H7 (cell line): ENCODE data around the gene CHD2. TPM values are rescaled to one million over a fixed set of nuclear protein-coding genes. Genes with fewer than 3 reads are reported as not detected.
"Not testable (repeated sequence)": the region's sequence is repeated elsewhere in the genome, so short reads cannot be mapped to it uniquely, and the experiment has no call there.

Source experiments
- DNase-seq: peaks from one replicate; pipeline ENCODE4 v3.0.0; 2012
- H3K27me3 ChIP-seq: 2 replicates; pipeline ENCODE4 v1.6.0; 2011; ENCODE audit warnings: mild to moderate bottlenecking, low read length; ENCODE audit not compliant: control insufficient read depth, insufficient read depth
- H3K36me3 ChIP-seq: replicated peaks from 2 replicates; pipeline ENCODE4 v1.5.1; 2011; ENCODE audit warnings: low read length; ENCODE audit not compliant: control insufficient read depth, insufficient read depth
- H3K4me3 ChIP-seq: 2 replicates; pipeline ENCODE4 v1.5.1; 2011; ENCODE audit warnings: low read depth, mild to moderate bottlenecking, control low read depth, low read length, moderate library complexity; ENCODE audit not compliant: insufficient read depth
- total RNA-seq: library from RNA; depleted of rRNA; stranded (reverse); fragments of >200 nt; shearing (Covaris generic); gene quantifications from 2 replicates; pipeline ENCODE4 v1.2.3, GENCODE V29; 2014

Gene CHD2
- total RNA-seq, 1 experiment from 2014 or later = 29.7 TPM

GRCh38 chr15:92907229-92907628, 7.1 kb downstream of the CHD2 start:
- H3K36me3 ChIP-seq = no peaks in the 10 kb centered on the region
- H3K4me3 ChIP-seq = no peak overlapping the region
- no peak for DNase-seq
- H3K27me3 ChIP-seq = no peaks in the 10 kb centered on the region

DNA sequence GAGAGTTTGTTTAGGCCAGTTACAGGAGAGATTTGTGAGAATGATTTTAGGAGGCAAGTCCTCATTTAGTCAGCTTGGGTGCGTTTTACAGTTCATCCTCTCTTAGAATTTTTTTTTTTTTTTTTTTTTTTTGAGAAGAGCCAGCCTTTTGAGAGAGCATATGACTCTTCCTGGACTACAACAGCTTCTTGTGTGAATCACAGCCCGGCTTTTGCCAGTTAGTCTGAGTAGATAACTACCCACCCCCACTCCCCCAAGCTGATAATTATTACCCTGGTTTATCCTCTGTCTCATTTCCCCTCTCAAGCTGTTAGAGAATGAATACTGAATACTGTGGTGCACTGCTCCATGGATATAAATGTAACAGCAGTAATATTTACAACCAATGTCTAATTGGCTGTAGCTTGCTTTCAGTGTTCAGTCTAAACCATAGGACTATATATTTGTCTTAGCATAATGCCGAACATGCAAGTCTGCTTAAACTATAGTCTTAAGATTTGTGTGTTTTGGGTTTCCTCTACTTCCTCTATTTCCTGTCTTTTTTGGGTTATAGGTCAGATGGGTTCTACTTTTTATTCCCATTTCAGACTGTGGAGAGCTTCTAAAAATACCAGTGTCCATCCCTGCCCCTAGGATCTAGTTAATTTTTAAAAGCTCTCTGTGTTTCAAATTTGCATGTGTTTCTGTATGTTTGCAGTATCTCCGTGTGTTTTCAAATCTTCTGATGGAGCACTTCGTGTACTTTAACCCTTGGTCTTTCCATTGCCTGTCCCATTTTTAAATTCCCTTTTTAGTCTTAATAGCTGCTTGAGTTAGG, 8.0 kb downstream of the CHD2 start:
- no peaks in the 10 kb centered on the region for H3K27me3 ChIP-seq
- H3K36me3 ChIP-seq = no peaks in the 10 kb centered on the region
- DNase-seq = no peak

GRCh38 chr15:92908713-92909057, 8.6 kb downstream of the CHD2 start:
- Histone ChIP-seq H3K4me3 (no peak overlapping the region), H3K27me3 (no peaks in the 10 kb centered on the region), H3K36me3 (no peaks in the 10 kb centered on the region)
- no peak for DNase-seq

More for the DNA sequence above, 8.0 kb downstream of the CHD2 start:
- H3K4me3 ChIP-seq = no peak overlapping the region

- no peaks in the 10 kb centered on the region for H3K36me3 ChIP-seq
- no peak overlapping the region for H3K4me3 ChIP-seq
- no peak for DNase-seq
- H3K27me3 ChIP-seq = no peaks in the 10 kb centered on the region
Measured at GRCh38 chr15:92909136-92909781, 9.1 kb downstream of the CHD2 start.

DNA sequence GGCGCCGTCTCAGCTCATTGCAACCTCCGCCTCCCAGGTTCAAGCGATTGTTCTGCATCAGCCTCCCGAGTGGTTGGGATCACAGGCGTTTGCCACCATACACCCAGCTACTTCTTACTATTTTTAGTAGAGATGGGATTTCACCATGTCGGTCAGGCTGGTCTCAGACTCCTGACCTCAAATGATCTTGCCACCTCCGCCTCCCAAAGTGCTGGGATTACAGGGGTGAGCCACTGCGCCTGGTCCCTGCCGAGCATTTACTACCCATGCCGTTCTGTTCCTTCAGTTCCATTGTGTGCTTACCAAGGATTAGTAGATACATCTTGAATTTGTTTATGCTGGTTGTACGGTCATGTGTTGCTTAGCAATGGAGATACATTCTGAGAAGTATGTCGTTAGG, 10.3 kb downstream of the CHD2 start:
- H3K4me3 ChIP-seq = no peak overlapping the region
- DNase-seq = no peak
- no peaks in the 10 kb centered on the region for H3K27me3 ChIP-seq
- H3K36me3 ChIP-seq = no peaks in the 10 kb centered on the region

DNA sequence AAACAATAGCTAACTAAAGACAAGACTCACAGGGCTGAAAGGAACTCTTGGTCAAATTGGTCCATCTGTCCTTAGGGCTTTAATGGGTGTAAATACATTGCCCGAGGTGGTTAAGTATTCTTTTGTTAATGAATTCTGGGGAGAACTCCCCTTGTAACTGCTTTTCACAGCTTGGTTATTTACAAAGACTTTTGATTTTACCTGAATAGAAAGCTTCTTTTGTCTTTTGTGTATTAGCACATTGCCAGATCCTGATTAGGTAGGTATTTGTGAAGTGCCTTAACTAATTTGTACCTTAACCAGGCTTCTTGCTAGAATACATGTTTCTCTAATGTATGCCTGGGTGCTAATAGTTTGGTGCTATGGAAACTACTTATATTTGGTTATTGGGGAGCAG, 14.0 kb downstream of the CHD2 start:
- Histone ChIP-seq H3K36me3 (no peaks in the 10 kb centered on the region), H3K27me3 (no peaks in the 10 kb centered on the region), H3K4me3 (no peak overlapping the region)
- DNase-seq = peak; percentile 19

- H3K4me3 ChIP-seq = no peak overlapping the region
- no peaks in the 10 kb centered on the region for H3K36me3 ChIP-seq
- H3K27me3 ChIP-seq = no peaks in the 10 kb centered on the region
- no peak for DNase-seq
Measured at GRCh38 chr15:92914768-92915221, 14.7 kb downstream of the CHD2 start.

DNA sequence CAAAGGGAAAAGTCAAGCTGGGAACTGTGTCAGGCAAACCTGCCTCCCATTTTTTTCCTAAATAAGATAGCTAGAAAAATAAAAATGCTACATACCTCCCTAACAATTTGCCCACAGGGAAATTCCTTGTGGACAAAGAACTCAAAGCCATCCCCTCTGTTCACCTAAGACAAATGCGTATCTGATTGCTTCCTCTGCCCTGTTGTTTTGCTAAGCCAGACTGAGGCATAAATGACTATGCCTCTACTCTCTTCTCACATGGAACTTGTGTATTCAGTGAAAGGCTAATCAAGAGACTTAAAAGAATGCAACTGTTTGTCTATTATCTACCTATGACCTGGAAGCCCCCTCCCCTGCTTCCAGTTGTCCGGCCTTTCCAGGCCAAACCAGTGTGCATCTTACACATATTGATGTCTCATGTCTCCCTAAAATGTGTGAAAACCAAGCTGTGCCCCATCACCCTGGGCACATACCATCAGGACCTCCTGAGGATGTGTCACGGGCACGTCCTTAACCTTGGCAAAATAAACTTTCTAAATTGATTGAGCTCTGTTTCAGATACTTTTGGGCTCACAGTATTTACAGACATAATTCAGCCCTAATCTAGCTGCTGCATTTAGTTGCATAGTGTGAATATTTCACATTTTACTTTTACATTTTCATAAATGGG, 15.8 kb downstream of the CHD2 start:
- Histone ChIP-seq H3K27me3 (no peaks in the 10 kb centered on the region), H3K36me3 (no peaks in the 10 kb centered on the region), H3K4me3 (no peak overlapping the region)
- DNase-seq = no peak

- no peaks in the 10 kb centered on the region for H3K27me3 ChIP-seq
- peak; percentile 66 for DNase-seq
- no peak overlapping the region for H3K4me3 ChIP-seq
- 0 out of 2 replicates have a peak, but pooled peaks cover 1% of the 10 kb centered on the region for H3K36me3 ChIP-seq
Measured at GRCh38 chr15:92917598-92918407, 17.7 kb downstream of the CHD2 start.

GRCh38 chr15:92918881-92919280, 18.8 kb downstream of the CHD2 start:
- not testable (repeated sequence) for H3K27me3 ChIP-seq, H3K36me3 ChIP-seq, DNase-seq

DNA sequence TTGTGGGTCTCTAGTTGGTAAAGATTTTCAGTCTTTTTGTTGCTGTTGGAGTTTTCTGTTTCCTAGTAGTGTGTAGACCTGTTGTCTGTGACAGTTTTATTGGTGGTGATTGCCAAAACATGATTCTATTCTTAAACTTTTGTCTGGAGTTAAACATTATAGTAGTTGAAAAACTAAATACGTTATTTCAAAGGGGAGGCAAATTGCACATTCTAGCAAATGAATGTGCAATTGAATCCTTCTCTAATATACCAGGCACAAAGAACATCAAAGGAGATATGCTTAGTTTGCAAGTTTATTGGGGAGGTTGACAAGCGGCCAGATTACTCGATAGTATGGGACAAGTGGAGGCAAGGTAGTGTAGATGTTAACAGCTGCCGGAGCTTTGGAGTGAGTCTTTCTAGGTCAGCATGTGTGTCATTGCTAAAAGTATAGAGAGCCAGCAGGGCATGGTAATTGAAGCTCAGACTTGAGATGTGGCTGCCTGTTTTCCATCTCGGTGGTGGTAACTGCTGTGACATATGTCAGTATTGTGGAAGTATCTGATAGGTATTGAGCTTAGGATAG, 20.6 kb downstream of the CHD2 start:
- no peak overlapping the region for H3K4me3 ChIP-seq
- DNase-seq = no peak
- H3K27me3 ChIP-seq = no peaks in the 10 kb centered on the region
- H3K36me3 ChIP-seq = peaks cover 9% of the 10 kb centered on the region

More at GRCh38 chr15:92918881-92919280, 18.8 kb downstream of the CHD2 start:
- H3K4me3 ChIP-seq = not testable (repeated sequence)

- no peak for DNase-seq
- Histone ChIP-seq H3K27me3 (no peaks in the 10 kb centered on the region), H3K4me3 (no peak overlapping the region), H3K36me3 (peaks cover 9% of the 10 kb centered on the region)
Measured at GRCh38 chr15:92921215-92922131, 21.3 kb downstream of the CHD2 start.

- DNase-seq = no peak
- Histone ChIP-seq H3K36me3 (peaks cover 14% of the 10 kb centered on the region), H3K27me3 (no peaks in the 10 kb centered on the region), H3K4me3 (no peak overlapping the region)
Measured at GRCh38 chr15:92922418-92923002, 22.4 kb downstream of the CHD2 start.
